Heart right ventricle (tissue), 16 donors: ENCODE results near the gene CMIP. TPM values are rescaled to one million over a fixed set of nuclear protein-coding genes. Genes with fewer than 3 reads are reported as not detected.

ENCODE experiments used
- ATAC-seq, 8 donors: fragments of 200-7000 bp; cut with Tn5 transposase; one replicate each; pipeline ENCODE4 v1.9.1; 2020; ENCODE audit warnings: mild to moderate bottlenecking in 8 of 8, moderate library complexity in 8 of 8, moderate number of reproducible peaks in 1 of 8
- DNase-seq, 2 donors: peaks; one replicate each; pipeline ENCODE4 v3.0.0-alpha.2; 2020
- H3K27ac ChIP-seq, 10 donors: fragments of 200-600 bp; sonication (generic) in 2 of 10; one replicate each; pipeline versions ENCODE4 v1.5.0 to v1.8.0; 2020 to 2022; ENCODE audit warnings: mild to moderate bottlenecking in 3 of 10
- H3K27me3 ChIP-seq, 7 donors: fragments of 200-600 bp; one replicate each; pipeline ENCODE4 v1.8.0; 2021 to 2022; ENCODE audit warnings: mild to moderate bottlenecking in 2 of 7
- H3K36me3 ChIP-seq, 9 donors: fragments of 200-600 bp; sonication (generic) in 1 of 9; one replicate each; pipeline versions ENCODE4 v1.5.0 to v1.8.0; 2020 to 2022; ENCODE audit warnings: mild to moderate bottlenecking in 2 of 9
- H3K4me1 ChIP-seq, 9 donors: fragments of 200-600 bp; sonication (generic) in 1 of 9; one replicate each; pipeline versions ENCODE4 v1.5.0 to v1.8.0; 2020 to 2022; ENCODE audit warnings: mild to moderate bottlenecking in 4 of 9
- H3K4me3 ChIP-seq, 10 donors: fragments of 200-600 bp; sonication (generic) in 2 of 10; one replicate each; pipeline versions ENCODE4 v1.5.0 to v1.8.0; 2020 to 2022; ENCODE audit warnings: mild to moderate bottlenecking in 7 of 10, moderate library complexity in 2 of 10
- H3K9me3 ChIP-seq, 11 donors: fragments of 200-600 bp in 10 of 11; sonication (generic) in 2 of 11; one replicate each; pipeline versions ENCODE4 v1.5.0 to v1.8.0; 2013 to 2022; ENCODE audit warnings: mild to moderate bottlenecking in 2 of 11, control low read depth in 1 of 11, moderate library complexity in 1 of 11
- WGBS, 2 donors: extraction: QIAGEN DNeasy Blood & Tissue Kit; methylation state at CpG; one replicate each; pipeline ENCODE4 v1.1.7; 2013; ENCODE audit warnings: inconsistent platforms in 1 of 2; 5-methylcytosine and 5-hydroxymethylcytosine counted together
- intact Hi-C, 10 donors: fragments of 100-400 bp; cut with DNase I; formaldehyde crosslinking; loops; one replicate each; pipeline versions ENCODE4 v1.11.1 to v1.14.2; 2022
- polyA plus RNA-seq, 2 donors: library from polyadenylated mRNA; stranded (reverse); fragments of 200-250 nt; gene quantifications; one replicate each; pipeline ENCODE4 v1.2.3, GENCODE V29; 2013
- total RNA-seq, 10 donors: library from RNA; stranded (reverse); fragmentation: NEBNext Ultra II Directional in 3 of 10; extraction: Animal tissue kit (Norgen Biotek cat#: 25700) in 3 of 10; gene quantifications; one replicate each; pipeline versions ENCODE4 v1.2.1 to v1.2.4, GENCODE V29; 2021 to 2023
- TF ChIP-seq, protein P1 (sequence below), 9 donors: fragments of 200-600 bp; sonication (generic) in 2 of 9; IDR thresholded peaks; one replicate each; pipeline versions ENCODE4 v1.5.0 to v1.8.0; 2021 to 2022; ENCODE audit warnings: antibody characterized with exemption in 9 of 9, mild to moderate bottlenecking in 5 of 9, moderate library complexity in 1 of 9
- donor health status: Arrhythmogenic right ventricular cardiomyopathy.
- donor health status: ischemic (EF 13 %, LVEDD 7.1; RV severe dilation, severe dysfunction).
- donor health status: healthy with polysubstance abuse.
- donor health status: DM: no; HTN: yes; CAD: no.
- donor health status: DM: no; HTN: no; CAD: no.
- donor health status: ischemic (EF 25% LVEDD 6.9; RV normal size, moderate dysfunction).
- donor health status: ischemic (EF 25% LVEDD 5.7; RV mildly dilated, moderate dysfunction).
- donor health status: healthy.
- donor health status: DM: yes; HTN: yes; CAD: no.
- donor health status: Ischemic cardiomyopathy.
- donor health status: ischemic (EF 35%, LVEDD 5.7; RV mildly dilated, moderate dysfunction).
- donor health status: nonischemic (EF 11% LVEDD 7.7; RV severe dilation, severe dysfunction).
- donor health status: DM: yes; HTN: yes; CAD: no.
- donor health status: PGD.
- donor health status: ischemic (EF 29% LVEDD 5.4; RV normal size, mild dysfunction).
- donor health status: nonischemic (EF 23%, LVEDD 6.1; RV moderate dilation, normal function).

The CMIP gene
- total and polyA plus RNA-seq, 12 donors: 5.4 to 32.8 (median 13.0) TPM

DNA sequence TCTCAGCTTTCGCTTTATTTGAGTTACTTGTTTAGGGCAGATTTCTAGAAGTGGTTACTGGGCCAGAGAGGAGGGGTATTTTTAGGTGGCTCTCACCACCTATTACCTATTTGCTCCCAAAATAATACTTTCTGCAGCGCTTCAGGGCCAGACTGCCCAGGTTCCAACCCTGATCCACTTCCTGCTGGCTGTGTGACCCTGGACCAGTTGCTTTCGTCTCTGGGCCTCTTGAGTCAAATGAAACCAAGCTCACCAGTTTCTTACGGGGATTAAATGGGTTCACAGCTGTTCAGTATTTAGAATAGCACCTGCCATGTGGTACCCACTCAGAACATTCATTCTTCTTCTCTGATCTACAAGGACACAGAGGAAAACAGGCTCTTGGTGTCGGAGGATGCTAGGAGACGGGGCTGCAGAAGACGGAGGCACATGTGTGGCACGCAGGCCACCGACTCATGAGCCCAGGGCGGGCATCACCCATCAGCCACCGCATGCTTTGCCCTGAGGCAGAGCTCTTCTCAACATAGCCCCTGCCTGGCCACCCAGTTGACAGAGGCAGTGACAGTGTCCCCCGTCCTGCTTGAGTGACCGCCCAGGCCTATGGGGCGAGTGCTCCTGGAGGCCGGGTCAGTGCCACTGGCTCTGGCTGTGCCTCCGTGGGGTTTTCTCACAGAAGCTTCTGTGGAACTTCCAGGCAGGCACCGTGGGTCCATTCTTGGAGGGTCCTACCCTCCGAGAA is 185.5 kb downstream of the CMIP start:
- intact Hi-C loops: loop anchor here in 3 of 10 donors (5.0 to 10.0 kb wide), 3 partner anchors 92 to 225 kb away; no protein-coding TSS in a partner anchor
- ATAC-seq: no peak
- no peak for DNase-seq

DNA sequence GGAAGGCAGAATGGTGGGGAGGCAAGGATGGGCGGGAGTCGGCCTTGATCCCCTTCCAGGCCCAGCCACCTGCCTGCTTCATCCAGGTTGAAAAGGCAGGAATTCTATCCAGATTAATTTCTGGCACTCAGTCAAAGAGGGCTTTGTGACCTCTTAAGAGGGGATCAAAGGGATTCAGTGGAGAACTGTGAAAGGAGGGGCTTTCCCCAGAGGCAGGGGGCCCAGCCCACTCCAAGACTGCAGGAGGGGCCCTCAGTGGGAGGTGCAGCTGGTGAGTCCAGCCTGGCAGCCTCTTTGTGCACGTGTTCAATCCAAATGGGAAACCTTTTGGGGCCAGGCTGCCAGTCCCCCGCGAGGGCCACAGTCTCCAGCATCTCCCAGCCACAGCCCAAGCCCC is 186.0 kb downstream of the CMIP start:
- DNase-seq: no peak
- Histone ChIP-seq H3K27ac (peak overlapping the region in 1 of 10 donors; percentile 32), H3K36me3 (peaks cover 0 to 15% (median 0%) of the 10 kb centered on the region in 9 donors), H3K4me1 (peaks cover 0 to 43% (median 5%) of the 10 kb centered on the region in 9 donors), H3K9me3 (no peaks in the 10 kb centered on the region), H3K27me3 (no peaks in the 10 kb centered on the region), H3K4me3 (no peak overlapping the region)
- no peak for ATAC-seq
- WGBS, 2 donors: 87 to 92% methylated on average over 5 of the region's 5 CpGs
- TF ChIP-seq, protein P1, sequence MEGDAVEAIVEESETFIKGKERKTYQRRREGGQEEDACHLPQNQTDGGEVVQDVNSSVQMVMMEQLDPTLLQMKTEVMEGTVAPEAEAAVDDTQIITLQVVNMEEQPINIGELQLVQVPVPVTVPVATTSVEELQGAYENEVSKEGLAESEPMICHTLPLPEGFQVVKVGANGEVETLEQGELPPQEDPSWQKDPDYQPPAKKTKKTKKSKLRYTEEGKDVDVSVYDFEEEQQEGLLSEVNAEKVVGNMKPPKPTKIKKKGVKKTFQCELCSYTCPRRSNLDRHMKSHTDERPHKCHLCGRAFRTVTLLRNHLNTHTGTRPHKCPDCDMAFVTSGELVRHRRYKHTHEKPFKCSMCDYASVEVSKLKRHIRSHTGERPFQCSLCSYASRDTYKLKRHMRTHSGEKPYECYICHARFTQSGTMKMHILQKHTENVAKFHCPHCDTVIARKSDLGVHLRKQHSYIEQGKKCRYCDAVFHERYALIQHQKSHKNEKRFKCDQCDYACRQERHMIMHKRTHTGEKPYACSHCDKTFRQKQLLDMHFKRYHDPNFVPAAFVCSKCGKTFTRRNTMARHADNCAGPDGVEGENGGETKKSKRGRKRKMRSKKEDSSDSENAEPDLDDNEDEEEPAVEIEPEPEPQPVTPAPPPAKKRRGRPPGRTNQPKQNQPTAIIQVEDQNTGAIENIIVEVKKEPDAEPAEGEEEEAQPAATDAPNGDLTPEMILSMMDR (IDR thresholded peaks at IDR 0.05): no peak
- intact Hi-C loops: no loop called here

More for the DNA sequence above, 185.5 kb downstream of the CMIP start:
- H3K9me3 ChIP-seq: no peaks in the 10 kb centered on the region
- H3K36me3 ChIP-seq: peaks cover 0 to 18% (median 0%) of the 10 kb centered on the region in 9 donors
- H3K4me1 ChIP-seq: peaks cover 0 to 47% (median 11%) of the 10 kb centered on the region in 9 donors
- no peak overlapping the region for H3K4me3 ChIP-seq
- 95 to 97% methylated on average over 18 of the region's 18 CpGs for WGBS, 2 donors
- TF ChIP-seq, protein P1 (IDR thresholded peaks at IDR 0.05): no peak
- H3K27ac ChIP-seq: no peak overlapping the region
- H3K27me3 ChIP-seq: no peaks in the 10 kb centered on the region

DNA sequence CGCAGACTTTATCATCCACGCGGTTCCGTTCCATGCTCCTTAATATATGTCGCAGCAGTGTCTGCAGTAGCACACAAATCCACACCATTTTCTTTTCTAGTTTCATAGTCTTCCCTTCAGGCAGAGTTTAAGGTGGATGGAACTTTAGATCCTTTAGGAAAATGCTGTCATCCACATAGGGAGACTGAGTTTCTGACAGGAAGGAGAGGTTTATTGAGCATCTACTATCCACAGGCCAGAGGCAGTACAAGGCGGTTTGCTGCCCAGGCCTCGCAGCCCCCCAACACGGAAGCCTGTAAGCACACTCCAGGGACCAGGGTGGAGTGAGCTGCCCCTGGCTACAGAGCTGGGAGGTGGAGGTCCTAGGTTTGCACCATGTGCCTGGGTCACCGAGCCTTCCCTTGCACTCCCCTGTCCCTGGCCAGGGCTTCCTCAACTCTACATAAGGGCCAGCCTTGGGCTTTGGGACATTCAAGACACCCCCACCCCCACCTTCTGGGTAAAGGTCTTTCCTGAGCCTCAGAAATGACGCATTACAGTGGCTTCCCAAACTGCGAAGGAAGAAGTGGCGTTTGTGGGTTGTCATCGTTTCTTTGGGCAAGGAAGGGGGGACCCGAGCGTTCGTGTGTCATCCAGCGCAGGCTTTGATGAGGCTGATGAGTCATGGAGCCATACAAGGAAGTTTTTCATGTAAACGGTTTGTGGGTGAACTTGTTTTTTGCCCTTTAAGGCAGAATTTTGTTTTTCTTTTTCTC is 188.0 kb downstream of the CMIP start:
- Histone ChIP-seq H3K9me3 (no peaks in the 10 kb centered on the region), H3K27ac (peak overlapping the region in 1 of 10 donors; percentile 89), H3K4me1 (peaks cover 0 to 51% (median 0%) of the 10 kb centered on the region in 9 donors), H3K27me3 (no peaks in the 10 kb centered on the region), H3K4me3 (no peak overlapping the region), H3K36me3 (peaks cover 0 to 13% (median 0%) of the 10 kb centered on the region in 9 donors)
- DNase-seq (no peak), ATAC-seq (peak in 3 of 8 donors; percentile 37 to 42 (median 41))
- TF ChIP-seq, protein P1 (IDR thresholded peaks at IDR 0.05): no peak
- intact Hi-C loops: no loop called here
- WGBS, 2 donors: 90 to 92% methylated on average over 18 of the region's 18 CpGs

DNA sequence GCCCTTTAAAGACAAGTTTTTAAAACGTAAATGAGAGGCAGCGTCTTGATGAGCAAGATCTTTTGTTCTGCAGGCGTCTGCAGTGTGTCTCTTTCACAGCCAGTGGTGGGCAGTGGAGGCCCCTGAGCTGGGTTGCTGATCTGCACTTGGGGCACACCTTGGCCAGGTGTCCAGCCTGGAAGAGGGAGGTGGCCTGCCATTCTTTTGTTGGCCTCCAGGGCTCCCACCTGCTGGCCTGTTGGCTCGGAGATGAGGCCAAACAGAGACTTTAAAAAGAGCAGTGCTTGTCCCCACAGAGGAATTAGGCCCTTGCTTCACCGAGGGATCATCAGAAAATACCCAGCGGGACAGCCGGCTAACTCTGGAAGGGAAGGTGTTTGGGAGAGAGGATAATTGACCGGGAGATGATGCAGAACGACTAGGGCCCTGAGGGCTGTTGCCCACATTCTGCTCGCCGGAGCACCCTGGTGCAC is 188.6 kb downstream of the CMIP start:
- Histone ChIP-seq H3K27me3 (no peaks in the 10 kb centered on the region), H3K4me1 (peaks cover 0 to 51% (median 0%) of the 10 kb centered on the region in 9 donors), H3K9me3 (no peaks in the 10 kb centered on the region), H3K4me3 (no peak overlapping the region), H3K27ac (peak overlapping the region in 1 of 10 donors; percentile 89), H3K36me3 (peaks cover 0 to 11% (median 0%) of the 10 kb centered on the region in 9 donors)
- intact Hi-C loops: no loop called here
- DNase-seq: no peak
- WGBS, 2 donors: 79 to 84% methylated on average over 11 of the region's 11 CpGs
- TF ChIP-seq, protein P1 (IDR thresholded peaks at IDR 0.05): no peak
- no peak for ATAC-seq
